ENCODE results near the gene SESN1.

Gene SESN1

DNA sequence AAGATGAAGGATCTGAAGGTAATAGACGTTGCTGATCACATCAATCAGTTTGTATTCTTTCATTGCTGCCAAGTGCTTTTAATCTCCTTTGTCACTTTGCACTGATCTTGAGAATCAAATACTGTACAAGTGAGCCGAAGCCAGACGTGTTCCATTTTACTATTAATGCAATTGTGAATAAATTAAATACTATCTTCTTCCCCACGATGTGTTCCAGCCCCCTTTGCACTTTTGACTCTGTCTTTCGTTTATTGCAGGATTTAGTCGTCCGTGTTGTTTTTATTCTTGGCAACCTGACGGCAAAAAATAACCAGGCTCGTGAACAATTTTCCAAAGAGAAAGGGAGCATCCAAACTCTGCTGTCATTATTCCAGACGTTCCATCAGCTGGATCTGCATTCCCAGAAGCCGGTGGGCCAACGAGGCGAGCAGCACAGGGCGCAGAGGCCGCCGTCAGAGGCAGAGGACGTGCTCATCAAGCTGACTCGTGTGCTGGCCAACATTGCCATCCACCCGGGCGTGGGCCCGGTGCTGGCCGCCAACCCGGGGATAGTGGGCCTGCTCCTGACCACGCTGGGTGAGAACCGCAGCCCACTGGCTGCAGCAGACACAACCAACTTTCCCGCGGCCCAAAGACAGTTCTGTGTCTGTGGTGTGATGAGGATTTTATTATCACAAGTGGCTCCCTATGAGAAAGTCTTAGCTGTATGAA is 141.7 kb downstream of the SESN1 start:
- Mint-ChIP-seq H3K4me1 (peaks cover 14% of the 10 kb centered on the region), H3K27me3 (ENCODE audit: low read depth, poor library complexity) (peaks cover 4% of the 10 kb centered on the region), H3K4me3 (no peak overlapping the region), H3K9me3 (no peaks in the 10 kb centered on the region), H3K36me3 (ENCODE audit: low read depth) (no peaks in the 10 kb centered on the region), H3K27ac (no peak overlapping the region)
- DNase-seq = no peak
- TF ChIP-seq, protein P1, sequence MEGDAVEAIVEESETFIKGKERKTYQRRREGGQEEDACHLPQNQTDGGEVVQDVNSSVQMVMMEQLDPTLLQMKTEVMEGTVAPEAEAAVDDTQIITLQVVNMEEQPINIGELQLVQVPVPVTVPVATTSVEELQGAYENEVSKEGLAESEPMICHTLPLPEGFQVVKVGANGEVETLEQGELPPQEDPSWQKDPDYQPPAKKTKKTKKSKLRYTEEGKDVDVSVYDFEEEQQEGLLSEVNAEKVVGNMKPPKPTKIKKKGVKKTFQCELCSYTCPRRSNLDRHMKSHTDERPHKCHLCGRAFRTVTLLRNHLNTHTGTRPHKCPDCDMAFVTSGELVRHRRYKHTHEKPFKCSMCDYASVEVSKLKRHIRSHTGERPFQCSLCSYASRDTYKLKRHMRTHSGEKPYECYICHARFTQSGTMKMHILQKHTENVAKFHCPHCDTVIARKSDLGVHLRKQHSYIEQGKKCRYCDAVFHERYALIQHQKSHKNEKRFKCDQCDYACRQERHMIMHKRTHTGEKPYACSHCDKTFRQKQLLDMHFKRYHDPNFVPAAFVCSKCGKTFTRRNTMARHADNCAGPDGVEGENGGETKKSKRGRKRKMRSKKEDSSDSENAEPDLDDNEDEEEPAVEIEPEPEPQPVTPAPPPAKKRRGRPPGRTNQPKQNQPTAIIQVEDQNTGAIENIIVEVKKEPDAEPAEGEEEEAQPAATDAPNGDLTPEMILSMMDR (IDR thresholded peaks at IDR 0.05) = no peak

DNA sequence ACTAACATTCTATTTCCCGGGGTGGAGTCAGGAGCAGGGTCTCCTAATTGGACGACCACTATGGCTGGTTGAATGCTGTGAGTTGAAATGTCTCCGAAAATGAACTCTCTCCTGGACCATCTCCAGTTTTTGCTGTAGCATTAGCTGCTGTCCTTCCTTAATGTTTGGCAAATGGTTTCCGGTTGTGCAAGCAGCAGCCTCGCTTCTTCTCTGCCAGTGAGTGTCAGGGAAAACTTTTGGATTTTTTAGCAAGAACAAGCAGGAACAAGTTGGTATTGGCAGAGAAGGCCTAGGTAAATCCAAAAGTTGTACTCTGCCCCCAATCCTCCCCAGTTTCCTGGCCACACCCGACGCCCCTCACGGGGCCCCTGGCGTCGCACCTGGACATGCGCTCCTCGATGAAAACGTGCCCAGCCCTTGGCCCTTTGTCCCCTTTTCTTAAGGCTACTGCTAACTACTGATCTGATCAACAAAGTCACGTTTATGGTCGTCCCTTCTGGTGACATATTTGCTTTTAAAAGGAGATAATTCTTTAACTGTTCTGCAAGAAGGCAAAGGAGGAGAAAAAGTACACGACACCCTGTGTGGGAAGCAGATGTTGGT is 143.2 kb downstream of the SESN1 start:
- Mint-ChIP-seq H3K4me1 (peaks cover 29% of the 10 kb centered on the region), H3K9me3 (no peaks in the 10 kb centered on the region), H3K36me3 (ENCODE audit: low read depth) (no peaks in the 10 kb centered on the region), H3K27me3 (ENCODE audit: low read depth, poor library complexity) (peaks cover 4% of the 10 kb centered on the region), H3K27ac (no peak overlapping the region), H3K4me3 (no peak overlapping the region)
- DNase-seq = no peak
- TF ChIP-seq, protein P1 (IDR thresholded peaks at IDR 0.05) = no peak

DNA sequence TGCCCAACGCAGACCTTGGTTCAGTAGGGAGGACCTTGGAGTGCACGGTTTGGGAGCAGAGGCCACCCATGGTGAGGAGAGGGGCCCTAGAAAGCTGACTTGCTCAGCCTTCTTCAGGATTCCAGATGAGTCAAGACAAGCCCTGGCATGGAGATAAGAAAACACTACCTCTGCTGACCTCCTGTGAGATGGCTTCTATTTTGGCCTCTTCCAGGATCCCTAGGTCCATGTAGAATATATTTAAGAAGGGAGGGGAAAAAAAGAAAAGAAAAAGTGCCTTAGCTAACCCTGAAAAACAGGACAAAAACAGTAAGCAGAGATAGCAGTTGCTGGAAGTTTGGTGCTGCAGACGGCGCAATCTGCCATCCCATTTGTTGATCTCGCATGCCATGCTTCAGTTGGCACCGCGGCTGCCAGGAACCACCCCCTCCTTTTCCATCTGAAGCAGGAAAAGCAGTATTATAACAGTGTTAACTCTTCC is 146.4 kb downstream of the SESN1 start:
- Mint-ChIP-seq H3K9me3 (no peaks in the 10 kb centered on the region), H3K27me3 (ENCODE audit: low read depth, poor library complexity) (peaks cover 7% of the 10 kb centered on the region), H3K27ac (no peak overlapping the region), H3K4me1 (peaks cover 45% of the 10 kb centered on the region), H3K36me3 (ENCODE audit: low read depth) (no peaks in the 10 kb centered on the region), H3K4me3 (no peak overlapping the region)
- no peak for DNase-seq
- TF ChIP-seq, protein P1 (IDR thresholded peaks at IDR 0.05) = no peak

DNA sequence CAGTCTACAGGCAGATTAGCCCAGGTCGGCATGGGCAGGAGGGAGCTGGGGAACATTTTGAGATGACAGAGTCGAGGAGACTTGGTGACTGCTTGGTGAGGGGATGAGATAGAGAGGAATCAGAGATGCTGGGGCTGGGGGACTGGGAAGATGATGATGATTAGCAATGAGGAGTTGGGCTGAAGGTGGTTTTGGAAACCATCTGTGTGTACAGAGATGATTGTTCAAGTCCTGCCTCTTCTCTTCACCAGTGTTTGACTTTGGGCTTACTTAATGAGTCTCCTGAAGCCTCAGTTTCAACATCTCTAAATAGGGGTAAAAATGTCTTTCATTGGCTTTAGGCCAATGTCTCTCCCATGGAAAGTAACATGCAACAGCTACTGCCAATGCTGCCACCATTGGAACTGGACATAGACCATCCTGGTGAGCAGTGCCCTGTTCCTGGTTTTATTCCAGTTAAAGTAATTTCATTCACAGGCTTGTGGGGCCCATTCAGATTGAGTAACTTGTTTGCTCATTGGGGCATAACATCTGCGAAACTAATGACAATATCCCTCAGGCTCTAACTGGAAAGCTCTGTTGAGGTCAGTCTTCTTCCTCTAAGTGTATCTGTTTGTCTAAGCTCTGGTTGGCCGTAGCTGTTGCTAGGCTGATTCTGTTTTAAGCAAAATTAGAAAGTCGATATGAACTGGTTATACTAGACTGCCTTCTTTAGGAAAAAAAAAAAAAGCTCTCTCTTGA is 147.4 kb downstream of the SESN1 start:
- Mint-ChIP-seq H3K9me3 (no peaks in the 10 kb centered on the region), H3K36me3 (ENCODE audit: low read depth) (no peaks in the 10 kb centered on the region), H3K27me3 (ENCODE audit: low read depth, poor library complexity) (peaks cover 7% of the 10 kb centered on the region), H3K27ac (peak overlapping the region; percentile 2), H3K4me3 (no peak overlapping the region), H3K4me1 (peaks cover 52% of the 10 kb centered on the region)
- DNase-seq = no peak
- TF ChIP-seq, protein P1 (IDR thresholded peaks at IDR 0.05) = no peak

DNA sequence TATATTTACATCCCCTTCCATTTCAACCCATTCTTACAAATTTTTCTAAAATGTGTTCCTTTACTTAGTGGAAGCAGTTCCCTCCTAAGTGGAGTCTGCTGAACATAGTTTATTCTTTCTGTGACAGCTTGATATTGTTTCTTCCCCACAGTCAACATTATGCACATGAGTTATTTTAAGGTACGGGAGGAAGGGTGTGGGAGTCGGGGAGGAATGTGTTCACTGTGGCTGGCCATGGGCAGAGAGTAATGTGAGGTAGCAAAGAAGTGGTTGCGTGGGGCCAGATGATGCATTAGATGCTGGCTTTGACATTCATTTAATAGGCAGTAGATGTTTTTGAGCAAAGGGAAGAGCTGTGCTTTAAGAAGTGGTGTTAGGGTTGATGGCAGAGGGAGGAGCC is 148.0 kb downstream of the SESN1 start:
- DNase-seq = no peak
- TF ChIP-seq, protein P1 (IDR thresholded peaks at IDR 0.05) = no peak
- H3K36me3 Mint-ChIP-seq (ENCODE audit: low read depth) = no peaks in the 10 kb centered on the region
- H3K4me3 Mint-ChIP-seq = peak overlapping the region; percentile 7
- peak overlapping the region; percentile 2 for H3K27ac Mint-ChIP-seq
- peaks cover 52% of the 10 kb centered on the region for H3K4me1 Mint-ChIP-seq
- H3K9me3 Mint-ChIP-seq = no peaks in the 10 kb centered on the region
- peaks cover 7% of the 10 kb centered on the region for H3K27me3 Mint-ChIP-seq (ENCODE audit: low read depth, poor library complexity)

Measured in nephron progenitor cell (in vitro differentiated cells).